ENCODE measurements around the gene SPATA18. TPM values are rescaled to one million over a fixed set of nuclear protein-coding genes. Genes with fewer than 3 reads are reported as not detected.

The SPATA18 gene
- total and polyA plus RNA-seq, 2 of the 13 experiments (the other 11 are each of a cell fraction or from before 2014, with no cell fraction given), result 5.7 to 13.2 TPM

GRCh38 chr4:52143815-52144214, 92.7 kb downstream of the SPATA18 start:
- H2AFZ ChIP-seq (ENCODE audit: low read length), result no peak overlapping the region
- no peaks in the 10 kb centered on the region; a peak in 1 of 5 replicates for H3K27me3 ChIP-seq (ENCODE audit: control insufficient read depth in 1 of 2, insufficient read depth in 2 of 2, low read length in 2 of 2)
- ChIA-PET CTCF (ENCODE audit: low intra/inter-chr PET ratio, low total read pairs) (no interaction called here), POLR2A (no interaction called here)
- H3K9me3 ChIP-seq (ENCODE audit: low read length), result no peaks in the 10 kb centered on the region
- WGBS (ENCODE audit: low lambda C conversion rate), result 18% methylated on average over 3 of the region's 3 CpGs
- no peak overlapping the region for H3K27ac ChIP-seq (ENCODE audit: extremely low read length, insufficient read depth, low read length)
- H3K4me2 ChIP-seq (ENCODE audit: low read depth, low read length), result no peak overlapping the region; the same call in 1 of the 2 replicates
- in situ Hi-C loops (cut with HindIII; ENCODE audit: extremely low pct_ligation_motif_present, low pct_unique_long_range_greater_than_20kb) (no loop called here), intact Hi-C loops (cut with micrococcal nuclease; ENCODE audit: unreplicated experiment) (no loop called here)
- no peaks in the 10 kb centered on the region for H3K79me2 ChIP-seq (ENCODE audit: insufficient read depth, low read length)
- H3K9ac ChIP-seq (ENCODE audit: insufficient read depth, low read depth, low read length), result no peak overlapping the region
- FAIRE-seq (no peak), DNase-seq (ENCODE audit: low spot score) (peak; percentile 3), ATAC-seq (peak; percentile 31; the same call in 2 of the 3 replicates)
- no peaks in the 10 kb centered on the region for H4K20me1 ChIP-seq (ENCODE audit: insufficient read depth, low read length)
- BruUV-seq (replicated peaks), result no TSS peak
- H3K36me3 ChIP-seq (replicated peaks in 1 of 2; ENCODE audit: control insufficient read depth in 1 of 2, insufficient read depth in 2 of 2, low read length in 2 of 2), result no peaks in the 10 kb centered on the region
- H3K4me3 ChIP-seq (replicated peaks in 1 of 3; ENCODE audit: insufficient read depth in 1 of 3, low read depth in 2 of 3, low read length in 3 of 3), result no peak overlapping the region
- TF ChIP-seq PHF21A (CRISPR knock-in tag; IDR thresholded peaks at IDR 0.05), result no peak
- TF ChIP-seq THAP9 (CRISPR knock-in tag; IDR thresholded peaks at IDR 0.05; ENCODE audit: borderline replicate concordance), result no peak
- TF ChIP-seq ZNF850 (CRISPR knock-in tag; conservative IDR thresholded peaks at IDR 0.05), result no peak
- TF ChIP-seq CEBPB (IDR thresholded peaks at IDR 0.05; ENCODE audit: borderline replicate concordance, low read depth, low read length), result peak; percentile 77
- H3K4me1 ChIP-seq (ENCODE audit: insufficient read depth, low read length), result peaks cover 12% of the 10 kb centered on the region

GRCh38 chr4:52144372-52144771, 93.3 kb downstream of the SPATA18 start:
- H3K27ac ChIP-seq (ENCODE audit: extremely low read length, insufficient read depth, low read length), result no peak overlapping the region

More at GRCh38 chr4:52144372-52144771, 93.3 kb downstream of the SPATA18 start:
- Histone ChIP-seq H3K4me3 (replicated peaks in 1 of 3; ENCODE audit: insufficient read depth in 1 of 3, low read depth in 2 of 3, low read length in 3 of 3) (no peak overlapping the region), H4K20me1 (ENCODE audit: insufficient read depth, low read length) (no peaks in the 10 kb centered on the region), H2AFZ (ENCODE audit: low read length) (no peak overlapping the region), H3K27me3 (ENCODE audit: control insufficient read depth in 1 of 2, insufficient read depth in 2 of 2, low read length in 2 of 2) (no peaks in the 10 kb centered on the region; a peak in 1 of 5 replicates), H3K79me2 (ENCODE audit: insufficient read depth, low read length) (no peaks in the 10 kb centered on the region), H3K9ac (ENCODE audit: insufficient read depth, low read depth, low read length) (no peak overlapping the region), H3K9me3 (ENCODE audit: low read length) (no peaks in the 10 kb centered on the region), H3K4me1 (ENCODE audit: insufficient read depth, low read length) (peaks cover 12% of the 10 kb centered on the region), H3K36me3 (replicated peaks in 1 of 2; ENCODE audit: control insufficient read depth in 1 of 2, insufficient read depth in 2 of 2, low read length in 2 of 2) (no peaks in the 10 kb centered on the region), H3K4me2 (ENCODE audit: low read depth, low read length) (no peak overlapping the region; the same call in 1 of the 2 replicates)
- TF ChIP-seq ADNP (CRISPR knock-in tag; IDR thresholded peaks at IDR 0.05) (no peak), HNF4A (CRISPR knock-in tag; IDR thresholded peaks at IDR 0.05) (peak; percentile 48; the same call in 1 of the 2 replicates)
- ATAC-seq (peak; percentile 65; the same call in 2 of the 3 replicates), FAIRE-seq (no peak), DNase-seq (ENCODE audit: low spot score) (peak; percentile 16)
- CTCF ChIA-PET (ENCODE audit: low intra/inter-chr PET ratio, low total read pairs), result no interaction called here
- no TSS peak for BruUV-seq (replicated peaks)
- in situ Hi-C loops (cut with HindIII; ENCODE audit: extremely low pct_ligation_motif_present, low pct_unique_long_range_greater_than_20kb), result no loop called here
- intact Hi-C loops (cut with micrococcal nuclease; ENCODE audit: unreplicated experiment), result no loop called here
- 7% methylated on average over 7 of the region's 7 CpGs for WGBS (ENCODE audit: low lambda C conversion rate)
- POLR2A ChIA-PET, result no interaction called here

Other genes starting within 250 kb of the SPATA18 start
- 27.9 and 30.4 TPM in 2 replicates for gene DCUN1D4, start 208.2 kb upstream of the SPATA18 start, total RNA-seq (2016; rRNA removed; fragmentation: Illumina TruSeq; extraction: Trizol)
- gene DCUN1D4, start 208.2 kb upstream of the SPATA18 start, polyA plus RNA-seq (2011; rRNA removed), result 42.0 and 44.4 TPM in 2 replicates
- gene LRRC66, start 30.9 kb upstream of the SPATA18 start, total RNA-seq (2016; rRNA removed; fragmentation: Illumina TruSeq; extraction: Trizol), result not detected in 2 replicates
- 0.03 TPM in 1 of 2 replicates, not detected in the other for gene LRRC66, start 30.9 kb upstream of the SPATA18 start, polyA plus RNA-seq (2011; rRNA removed)
- 2.2 and 3.6 TPM in 2 replicates for gene SGCB, start 13.0 kb upstream of the SPATA18 start, total RNA-seq (2016; rRNA removed; fragmentation: Illumina TruSeq; extraction: Trizol)
- gene SGCB, start 13.0 kb upstream of the SPATA18 start, polyA plus RNA-seq (2011; rRNA removed), result 4.2 and 4.8 TPM in 2 replicates

Measured in HepG2 (cell line).